GM12865 (cell line): Measurements from ENCODE around the gene ADNP.

ENCODE experiments used
- DNase-seq: peaks from one replicate; pipeline ENCODE4 v3.0.0; 2010; ENCODE audit warnings: low read depth
- H3K4me3 ChIP-seq: 2 replicates; pipeline ENCODE4 v1.5.1; 2011; ENCODE audit warnings: mild to moderate bottlenecking, low read depth, low read length, control low read depth
- TF ChIP-seq, protein P1 (sequence below): IDR thresholded peaks from 2 replicates; pipeline ENCODE4 v1.5.1; 2011; ENCODE audit warnings: low read length, control low read depth, low read depth, inconsistent platforms; ENCODE audit not compliant: insufficient read depth; ENCODE audit errors: missing control alignments

The ADNP gene

DNA sequence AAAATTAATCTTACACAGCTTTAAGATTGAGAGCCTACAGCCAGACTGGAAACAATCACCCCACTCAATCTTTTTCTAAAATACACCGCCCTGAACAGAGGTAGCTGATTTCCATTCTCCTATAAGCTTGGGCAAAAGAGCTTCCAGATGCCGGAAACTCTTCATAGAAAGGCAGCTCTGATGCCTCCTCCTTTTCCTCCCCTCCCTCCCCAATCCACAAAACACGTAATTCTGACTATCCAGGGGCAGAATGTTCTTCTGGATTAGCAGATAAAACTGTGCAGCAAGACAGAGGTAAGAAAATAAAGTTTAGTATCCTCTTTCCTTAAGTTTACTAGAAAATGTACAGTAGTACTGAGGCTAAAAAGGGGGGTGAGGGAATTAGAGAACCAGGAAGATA lies 15.8 kb downstream of the ADNP start:
- TF ChIP-seq, protein P1, sequence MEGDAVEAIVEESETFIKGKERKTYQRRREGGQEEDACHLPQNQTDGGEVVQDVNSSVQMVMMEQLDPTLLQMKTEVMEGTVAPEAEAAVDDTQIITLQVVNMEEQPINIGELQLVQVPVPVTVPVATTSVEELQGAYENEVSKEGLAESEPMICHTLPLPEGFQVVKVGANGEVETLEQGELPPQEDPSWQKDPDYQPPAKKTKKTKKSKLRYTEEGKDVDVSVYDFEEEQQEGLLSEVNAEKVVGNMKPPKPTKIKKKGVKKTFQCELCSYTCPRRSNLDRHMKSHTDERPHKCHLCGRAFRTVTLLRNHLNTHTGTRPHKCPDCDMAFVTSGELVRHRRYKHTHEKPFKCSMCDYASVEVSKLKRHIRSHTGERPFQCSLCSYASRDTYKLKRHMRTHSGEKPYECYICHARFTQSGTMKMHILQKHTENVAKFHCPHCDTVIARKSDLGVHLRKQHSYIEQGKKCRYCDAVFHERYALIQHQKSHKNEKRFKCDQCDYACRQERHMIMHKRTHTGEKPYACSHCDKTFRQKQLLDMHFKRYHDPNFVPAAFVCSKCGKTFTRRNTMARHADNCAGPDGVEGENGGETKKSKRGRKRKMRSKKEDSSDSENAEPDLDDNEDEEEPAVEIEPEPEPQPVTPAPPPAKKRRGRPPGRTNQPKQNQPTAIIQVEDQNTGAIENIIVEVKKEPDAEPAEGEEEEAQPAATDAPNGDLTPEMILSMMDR, result no peak
- DNase-seq, result no peak
- H3K4me3 ChIP-seq, result no peak overlapping the region

DNA sequence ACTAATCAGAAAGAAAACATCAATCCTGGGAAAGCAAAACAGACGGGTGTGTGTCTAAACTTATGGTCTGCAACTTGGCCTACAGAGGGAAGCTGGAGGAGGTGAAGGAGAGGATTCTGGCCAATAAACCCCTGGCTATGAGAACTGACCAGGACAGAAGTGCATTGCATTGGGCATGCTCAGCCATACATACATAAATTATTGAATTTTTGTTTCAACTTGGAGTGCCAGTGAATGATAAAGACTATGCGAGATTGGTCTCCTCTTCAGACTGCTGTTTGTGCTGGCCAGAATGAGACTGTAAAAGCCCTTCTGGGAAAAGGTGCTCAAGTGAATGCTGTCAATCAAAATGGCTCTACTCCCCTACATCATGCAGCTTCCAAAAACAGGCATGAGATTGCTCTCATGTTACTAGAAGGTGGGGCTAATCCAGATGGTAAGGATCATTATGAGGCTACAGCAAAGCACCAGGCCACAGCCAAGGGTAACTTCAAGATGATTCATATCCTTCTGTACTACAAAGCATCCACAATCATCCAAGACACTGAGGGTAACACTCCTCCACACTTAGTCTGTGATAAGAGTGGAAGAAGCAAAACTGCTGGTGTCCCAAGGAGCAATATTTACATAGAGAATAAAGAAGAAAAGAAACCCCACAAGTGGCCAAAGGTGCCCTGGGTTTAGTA lies 17.4 kb downstream of the ADNP start:
- peak; percentile 61 for DNase-seq
- no peak overlapping the region for H3K4me3 ChIP-seq
- TF ChIP-seq, protein P1, result no peak

DNA sequence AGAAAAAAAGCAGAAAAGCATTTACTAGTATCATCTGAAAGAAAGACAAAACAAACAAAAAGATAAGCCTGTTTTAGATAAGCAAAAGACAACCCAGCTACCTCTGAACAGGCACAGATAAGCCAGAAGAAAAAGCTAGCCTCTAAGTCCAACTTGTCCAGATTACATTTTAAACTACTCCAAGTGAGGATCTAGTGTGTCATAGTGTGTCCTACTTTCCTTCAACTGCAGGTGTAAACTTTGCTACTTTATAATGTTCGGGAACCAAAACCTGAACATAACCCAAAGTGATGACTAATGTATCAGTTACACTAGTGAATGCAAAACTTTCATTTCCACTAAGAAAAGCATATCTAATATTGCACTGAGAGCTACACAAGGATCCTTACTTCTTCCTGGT lies 19.5 kb downstream of the ADNP start:
- TF ChIP-seq, protein P1, result no peak
- H3K4me3 ChIP-seq, result no peak overlapping the region
- DNase-seq, result peak; percentile 64

DNA sequence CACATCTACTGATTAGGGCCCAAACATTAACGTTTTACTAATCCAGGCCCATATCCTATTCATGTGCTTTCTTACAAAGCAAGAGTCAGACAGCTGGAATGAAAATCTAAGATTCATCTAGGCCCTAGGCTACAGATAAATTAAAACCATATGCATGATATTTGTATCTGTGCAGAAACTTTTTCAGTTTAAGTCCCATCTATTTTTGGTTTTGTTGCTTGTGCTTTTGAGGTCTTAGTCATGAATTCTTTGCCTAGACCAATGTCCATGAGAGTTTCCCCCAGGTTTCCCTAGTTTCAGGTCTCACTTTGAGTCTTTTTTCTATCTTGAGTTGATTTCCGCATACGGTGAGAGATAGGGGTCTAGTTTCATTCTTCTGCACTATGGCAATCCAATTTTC lies 20.2 kb downstream of the ADNP start:
- peak; percentile 63 for DNase-seq
- TF ChIP-seq, protein P1, result no peak
- peak overlapping the region; percentile 17; the same call in 1 of the 2 replicates for H3K4me3 ChIP-seq

DNA sequence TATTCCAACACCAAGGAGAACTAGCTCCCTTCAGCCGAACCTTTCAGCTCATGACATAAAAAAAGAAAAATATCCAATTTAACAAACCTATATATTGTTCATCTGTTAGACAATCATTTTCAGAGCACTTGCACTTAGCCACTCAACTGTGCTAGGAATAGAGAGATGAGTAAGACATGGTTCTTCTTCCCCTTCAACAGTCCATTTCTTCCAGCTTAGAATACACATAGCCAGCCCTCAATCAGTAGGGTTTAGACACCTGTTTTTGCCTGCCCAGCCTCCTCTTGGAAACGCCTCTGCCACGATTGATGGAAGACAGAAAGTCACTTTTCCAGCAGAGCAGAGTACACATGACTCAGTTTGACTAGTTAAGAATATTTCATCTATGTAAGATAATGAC lies 21.8 kb downstream of the ADNP start:
- H3K4me3 ChIP-seq, result no peak overlapping the region
- DNase-seq, result no peak
- TF ChIP-seq, protein P1, result no peak

DNA sequence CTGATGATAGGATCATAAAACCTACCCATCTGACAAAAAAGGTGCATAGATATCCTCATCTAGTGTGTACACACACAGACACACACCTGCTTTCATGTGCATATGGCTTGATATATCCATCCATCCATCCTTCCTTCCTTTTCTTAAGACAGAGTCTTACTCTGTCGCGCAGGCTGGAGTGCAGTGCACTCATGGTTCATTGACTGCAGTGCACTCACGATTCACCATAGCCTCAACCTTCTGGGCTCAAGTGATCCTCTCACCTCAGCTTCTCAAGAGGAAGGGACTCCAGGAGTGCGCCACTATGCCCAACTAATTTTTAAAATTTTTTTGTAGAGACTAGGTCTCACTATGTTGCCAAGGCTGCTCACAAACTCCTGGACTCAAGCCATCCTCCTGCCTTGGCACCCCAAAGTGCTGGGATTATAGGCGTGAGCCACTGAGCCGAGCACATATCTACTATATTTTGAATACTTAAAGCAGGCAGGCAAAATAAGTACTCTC lies 27.1 kb downstream of the ADNP start:
- TF ChIP-seq, protein P1, result no peak
- no peak overlapping the region for H3K4me3 ChIP-seq
- DNase-seq, result no peak
